NCI-H1105 (cell line): Measurements from ENCODE around the gene DOCK3.
"Not testable (repeated sequence)": the region's sequence is repeated elsewhere in the genome, so short reads cannot be mapped to it uniquely, and the experiment has no call there.

Source experiments
- DNase-seq: peaks from one replicate; lab custom pipeline; 2025; lab: John Stamatoyannopoulos, UW

Gene DOCK3

GRCh38 chr3:50650018-50650417, 24.7 kb upstream of the DOCK3 start:
- no peak for DNase-seq

- no peak for DNase-seq
Observed at GRCh38 chr3:50651445-50651844, 23.3 kb upstream of the DOCK3 start.

GRCh38 chr3:50651920-50652529, 22.7 kb upstream of the DOCK3 start:
- no peak for DNase-seq

- DNase-seq, result no peak
Observed at GRCh38 chr3:50652709-50653108, 22.0 kb upstream of the DOCK3 start.

- DNase-seq, result no peak
Observed at GRCh38 chr3:50653937-50654595, 20.7 kb upstream of the DOCK3 start.

GRCh38 chr3:50655009-50655830, 19.5 kb upstream of the DOCK3 start:
- DNase-seq, result no peak

GRCh38 chr3:50656417-50657195, 18.1 kb upstream of the DOCK3 start:
- DNase-seq, result no peak

GRCh38 chr3:50657407-50657806, 17.3 kb upstream of the DOCK3 start:
- no peak for DNase-seq

GRCh38 chr3:50657816-50658215, 16.9 kb upstream of the DOCK3 start:
- DNase-seq, result no peak

- DNase-seq, result no peak
Observed at GRCh38 chr3:50658416-50658815, 16.3 kb upstream of the DOCK3 start.

GRCh38 chr3:50658831-50659230, 15.9 kb upstream of the DOCK3 start:
- DNase-seq, result no peak

- no peak for DNase-seq
Observed at GRCh38 chr3:50660386-50660785, 14.3 kb upstream of the DOCK3 start.

GRCh38 chr3:50661321-50661837, 13.3 kb upstream of the DOCK3 start:
- DNase-seq, result no peak

GRCh38 chr3:50662408-50662807, 12.3 kb upstream of the DOCK3 start:
- DNase-seq, result no peak

- no peak for DNase-seq
Observed at GRCh38 chr3:50665081-50665840, 9.5 kb upstream of the DOCK3 start.

- not testable (repeated sequence) for DNase-seq
Observed at GRCh38 chr3:50665841-50666115, 8.9 kb upstream of the DOCK3 start.

- no peak for DNase-seq
Observed at GRCh38 chr3:50666837-50667236, 7.9 kb upstream of the DOCK3 start.

GRCh38 chr3:50671331-50671730, 3.4 kb upstream of the DOCK3 start:
- DNase-seq, result peak; percentile 77

GRCh38 chr3:50672656-50673055, 2.1 kb upstream of the DOCK3 start:
- DNase-seq, result no peak

- DNase-seq, result no peak
Observed at GRCh38 chr3:50673931-50674330, 796 bp upstream of the DOCK3 start.

GRCh38 chr3:50675179-50676030, 678 bp downstream of the DOCK3 start:
- no peak for DNase-seq
